TTC549 (cell line): Measurements from ENCODE around the gene KRTAP10-10.
"Not testable (repeated sequence)": the region's sequence is repeated elsewhere in the genome, so short reads cannot be mapped to it uniquely, and the experiment has no call there.

Experiments
- FAIRE-seq: peaks from 2 replicates; lab custom pipeline; 2012; peaks lifted over from hg19 to GRCh38; lab: Jason Lieb, UNC

KRTAP10-10 gene

GRCh38 chr21:44626673-44627143 is 10.4 kb upstream of the KRTAP10-10 start, which contains the start of gene KRTAP10-9:
TSS of gene KRTAP10-9 (plus strand) at chr21:44627093. CDS start at chr21:44627172, 79 bp downstream.
- FAIRE-seq, result no peak

- FAIRE-seq, result not testable (repeated sequence)
These were observed 9.9 kb upstream of the KRTAP10-10 start for GRCh38 chr21:44627181-44627822.

GRCh38 chr21:44627831-44628233 is 9.3 kb upstream of the KRTAP10-10 start:
- not testable (repeated sequence) for FAIRE-seq

- no peak for FAIRE-seq
These were observed 8.3 kb upstream of the KRTAP10-10 start for GRCh38 chr21:44628707-44629391.

GRCh38 chr21:44630440-44630839 is 6.7 kb upstream of the KRTAP10-10 start:
- no peak for FAIRE-seq

GRCh38 chr21:44632067-44632466 is 5.1 kb upstream of the KRTAP10-10 start:
- no peak for FAIRE-seq

GRCh38 chr21:44636209-44637017 is 743 bp upstream of the KRTAP10-10 start:
- no peak for FAIRE-seq

- not testable (repeated sequence) for FAIRE-seq
These were observed 744 bp downstream of the KRTAP10-10 start for GRCh38 chr21:44637851-44638348.

GRCh38 chr21:44638506-44639330 is 1.6 kb downstream of the KRTAP10-10 start:
- FAIRE-seq, result not testable (repeated sequence)

- FAIRE-seq, result no peak
These were observed 2.1 kb downstream of the KRTAP10-10 start for GRCh38 chr21:44639331-44639655.

- no peak for FAIRE-seq
These were observed 3.6 kb downstream of the KRTAP10-10 start for GRCh38 chr21:44640761-44641160.

- no peak for FAIRE-seq
These were observed 6.7 kb downstream of the KRTAP10-10 start for GRCh38 chr21:44643741-44644310.

- no peak for FAIRE-seq
These were observed 7.7 kb downstream of the KRTAP10-10 start for GRCh38 chr21:44644878-44645277.

- FAIRE-seq, result not testable (repeated sequence)
These were observed 9.4 kb downstream of the KRTAP10-10 start, which contains the start of gene KRTAP10-11 for GRCh38 chr21:44646366-44647221. TSS of gene KRTAP10-11 (plus strand) at chr21:44646414. CDS start at chr21:44646459, 45 bp downstream.

GRCh38 chr21:44647222-44647552 is 10.0 kb downstream of the KRTAP10-10 start:
- FAIRE-seq, result no peak

- no peak for FAIRE-seq
These were observed 11.6 kb downstream of the KRTAP10-10 start for GRCh38 chr21:44648557-44649311.

- no peak for FAIRE-seq
These were observed 12.5 kb downstream of the KRTAP10-10 start for GRCh38 chr21:44649521-44650100.

GRCh38 chr21:44650265-44650972 is 13.3 kb downstream of the KRTAP10-10 start:
- no peak for FAIRE-seq
